HG03457 (cell line): ENCODE measurements around the gene FAM3B.
"Not testable (repeated sequence)": the region's sequence is repeated elsewhere in the genome, so short reads cannot be mapped to it uniquely, and the experiment has no call there.

Experiments
- ATAC-seq: cut with Tn5 transposase; IDR thresholded peaks from one replicate; pipeline ENCODE4 v1.9.1; 2021; ENCODE audit warnings: moderate number of reproducible peaks; ENCODE audit not compliant: unreplicated experiment

Gene FAM3B

GRCh38 chr21:41349126-41349525, 32.5 kb downstream of the FAM3B start:
- ATAC-seq, result no peak

- ATAC-seq, result no peak
These were observed 33.2 kb downstream of the FAM3B start for GRCh38 chr21:41349619-41350390.

- ATAC-seq, result no peak
These were observed 34.0 kb downstream of the FAM3B start for GRCh38 chr21:41350436-41351155.

GRCh38 chr21:41357546-41357945, 40.9 kb downstream of the FAM3B start:
- ATAC-seq, result no peak

GRCh38 chr21:41358193-41359166, 41.9 kb downstream of the FAM3B start:
- no peak for ATAC-seq

- ATAC-seq, result no peak
These were observed 42.7 kb downstream of the FAM3B start for GRCh38 chr21:41359286-41359685.

GRCh38 chr21:41359754-41360071, 43.1 kb downstream of the FAM3B start:
- ATAC-seq, result not testable (repeated sequence)

- no peak for ATAC-seq
These were observed 43.6 kb downstream of the FAM3B start for GRCh38 chr21:41360072-41360821.

- ATAC-seq, result no peak
These were observed 44.6 kb downstream of the FAM3B start for GRCh38 chr21:41361053-41361785.

GRCh38 chr21:41361786-41362604, 45.4 kb downstream of the FAM3B start, which contains the start of gene MX2:
MX2 (plus strand) TSS chr21:41362027; CDS start chr21:41376907, 14,880 bp downstream.
- peak; percentile 49 for ATAC-seq

- no peak for ATAC-seq
These were observed 46.2 kb downstream of the FAM3B start for GRCh38 chr21:41362605-41363369.

GRCh38 chr21:41363370-41364270, 47.0 kb downstream of the FAM3B start:
- ATAC-seq, result no peak

GRCh38 chr21:41364308-41364707, 47.7 kb downstream of the FAM3B start:
- no peak for ATAC-seq

- no peak for ATAC-seq
These were observed 48.9 kb downstream of the FAM3B start for GRCh38 chr21:41365377-41366107.

- ATAC-seq, result no peak
These were observed 50.0 kb downstream of the FAM3B start for GRCh38 chr21:41366522-41367151.

- ATAC-seq, result no peak
These were observed 50.8 kb downstream of the FAM3B start for GRCh38 chr21:41367301-41367944.
